Heart left ventricle (tissue), 13 donors: ENCODE data around the gene HIVEP2.

ENCODE experiments used
- CTCF ChIP-seq, 12 donors: fragments of 200-600 bp; sonication (generic) in 4 of 12; IDR thresholded peaks; one replicate each; pipeline versions ENCODE4 v1.5.0 to v1.8.0; 2018 to 2022; ENCODE audit warnings: antibody characterized with exemption in 12 of 12, mild to moderate bottlenecking in 5 of 12
- POLR2A ChIP-seq, 2 donors: fragments of 450-650 bp; IDR thresholded peaks; one replicate each; pipeline ENCODE4 v1.6.1; 2017; ENCODE audit warnings: antibody characterized with exemption in 2 of 2, mild to moderate bottlenecking in 2 of 2, moderate library complexity in 2 of 2
- donor health status: ischemic (EF 13 %, LVEDD 7.1; RV severe dilation, severe dysfunction).
- donor health status: DM: no; HTN: yes; CAD: no.
- donor health status: DM: no; HTN: no; CAD: no.
- donor health status: ischemic (EF 25% LVEDD 6.9; RV normal size, moderate dysfunction).
- donor health status: ischemic (EF 25% LVEDD 5.7; RV mildly dilated, moderate dysfunction).
- donor health status: ischemic (EF 35%, LVEDD 5.7; RV mildly dilated, moderate dysfunction).
- donor health status: nonischemic (EF 11% LVEDD 7.7; RV severe dilation, severe dysfunction).
- donor health status: DM: yes; HTN: yes; CAD: no.
- donor health status: PGD.
- donor health status: ischemic (EF 29% LVEDD 5.4; RV normal size, mild dysfunction).
- donor health status: nonischemic (EF 23%, LVEDD 6.1; RV moderate dilation, normal function).

DNA sequence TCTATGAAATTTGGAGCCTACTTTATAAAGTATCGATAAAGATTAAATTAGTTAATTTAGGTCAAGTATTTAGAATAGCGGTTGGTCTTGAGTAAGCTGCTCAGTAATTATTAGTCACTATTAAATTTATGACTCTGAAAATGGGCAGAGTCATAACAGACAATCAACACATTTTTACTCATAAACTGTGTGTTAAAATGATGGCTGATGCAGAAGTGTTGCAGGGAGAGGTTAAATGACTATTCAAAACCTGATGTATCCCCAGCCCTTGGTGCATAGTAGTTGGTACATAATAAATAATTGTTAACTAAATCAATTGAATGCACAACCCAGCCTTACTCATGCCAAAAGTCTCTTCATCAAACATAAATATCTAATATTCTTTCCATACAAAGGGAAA lies 30.6 kb downstream of the HIVEP2 start:
- no peak for TF ChIP-seq CTCF (IDR thresholded peaks at IDR 0.05)
- TF ChIP-seq POLR2A (IDR thresholded peaks at IDR 0.05): no peak
